IPS-18a (cell line): ENCODE measurements around the gene CAMK2B.

Source experiments
- H3K27ac ChIP-seq: one replicate; pipeline ENCODE4 v1.5.1; 2013; ENCODE audit warnings: low read length
- H3K27me3 ChIP-seq: one replicate; pipeline ENCODE4 v1.6.1; 2013; ENCODE audit warnings: mild to moderate bottlenecking, low read length; ENCODE audit not compliant: control insufficient read depth, insufficient read depth
- H3K36me3 ChIP-seq: one replicate; pipeline ENCODE4 v1.6.1; 2013; ENCODE audit warnings: low read depth, low read length; ENCODE audit not compliant: control insufficient read depth
- H3K4me1 ChIP-seq: one replicate; pipeline ENCODE4 v1.6.1; 2013; ENCODE audit warnings: low read depth, low read length; ENCODE audit not compliant: control insufficient read depth
- H3K4me3 ChIP-seq: one replicate; pipeline ENCODE4 v1.5.1; 2013; ENCODE audit warnings: low read length
- H3K9ac ChIP-seq: one replicate; pipeline ENCODE4 v1.6.1; 2013; ENCODE audit warnings: mild to moderate bottlenecking, low read length, moderate library complexity
- H3K9me3 ChIP-seq: one replicate; pipeline ENCODE4 v1.6.1; 2013; ENCODE audit warnings: low read depth, low read length; ENCODE audit not compliant: control insufficient read depth

CAMK2B gene

GRCh38 chr7:44315301-44315903 is 10.0 kb downstream of the CAMK2B start:
- Histone ChIP-seq H3K9me3 (no peaks in the 10 kb centered on the region), H3K4me1 (no peaks in the 10 kb centered on the region), H3K4me3 (no peak overlapping the region), H3K27ac (no peak overlapping the region), H3K36me3 (no peaks in the 10 kb centered on the region), H3K9ac (no peak overlapping the region), H3K27me3 (peaks cover 16% of the 10 kb centered on the region)

GRCh38 chr7:44313621-44314031 is 11.8 kb downstream of the CAMK2B start:
- no peaks in the 10 kb centered on the region for H3K36me3 ChIP-seq
- H3K4me1 ChIP-seq, result no peaks in the 10 kb centered on the region
- peaks cover 34% of the 10 kb centered on the region for H3K27me3 ChIP-seq
- no peak overlapping the region for H3K27ac ChIP-seq
- H3K9ac ChIP-seq, result no peak overlapping the region
- H3K9me3 ChIP-seq, result no peaks in the 10 kb centered on the region
- no peak overlapping the region for H3K4me3 ChIP-seq

- no peak overlapping the region for H3K4me3 ChIP-seq
- H3K27ac ChIP-seq, result no peak overlapping the region
- H3K9me3 ChIP-seq, result no peaks in the 10 kb centered on the region
- H3K4me1 ChIP-seq, result no peaks in the 10 kb centered on the region
- no peak overlapping the region for H3K9ac ChIP-seq
- H3K36me3 ChIP-seq, result no peaks in the 10 kb centered on the region
- H3K27me3 ChIP-seq, result peaks cover 40% of the 10 kb centered on the region
Observed at GRCh38 chr7:44313016-44313415, 12.4 kb downstream of the CAMK2B start.

DNA sequence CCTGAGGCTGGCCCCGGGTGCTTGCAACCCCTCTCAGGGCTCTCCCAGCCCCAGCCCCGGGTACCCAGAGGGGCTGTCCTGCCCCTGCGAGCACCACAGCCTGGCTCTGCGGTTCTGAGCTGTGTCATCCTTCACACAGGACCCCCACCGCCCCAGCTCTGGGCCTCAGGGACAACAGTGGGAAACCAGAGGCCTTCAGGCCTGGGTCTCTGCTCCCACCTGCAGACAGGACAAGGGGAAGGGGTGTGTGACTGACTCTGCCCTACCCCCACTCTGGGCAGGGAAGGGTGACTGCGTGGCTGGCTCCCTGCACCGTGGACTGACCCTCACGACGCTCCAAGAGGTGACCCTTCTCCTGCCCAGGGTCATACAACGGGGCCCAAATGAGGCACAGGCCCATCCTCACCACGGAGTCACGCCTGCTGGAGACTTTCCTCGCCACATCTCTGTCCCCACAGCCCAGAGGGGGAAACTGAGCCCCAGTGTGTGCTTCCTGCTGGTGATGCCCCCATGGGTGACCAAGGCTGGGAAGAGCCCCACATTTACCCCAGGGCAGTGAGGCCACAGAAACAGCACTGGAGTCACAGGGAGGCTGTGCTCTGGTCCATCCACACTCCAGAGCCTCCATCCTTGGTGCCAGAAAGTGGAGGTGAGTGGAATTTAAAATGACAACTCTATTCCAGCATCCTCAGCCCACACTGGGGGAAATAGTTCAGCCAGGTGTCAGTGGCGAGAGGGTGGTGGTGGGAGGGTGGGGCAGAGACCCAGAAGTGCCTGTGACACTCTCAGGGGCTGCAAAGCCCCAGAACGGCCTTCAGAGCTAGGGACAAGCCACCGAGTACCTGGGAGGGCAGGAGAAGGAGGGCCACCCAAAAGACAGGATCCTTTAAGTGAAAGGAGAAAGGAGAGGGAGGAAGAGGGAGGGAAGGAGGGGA is 13.6 kb downstream of the CAMK2B start:
- Histone ChIP-seq H3K27me3 (peaks cover 43% of the 10 kb centered on the region), H3K27ac (no peak overlapping the region)

DNA sequence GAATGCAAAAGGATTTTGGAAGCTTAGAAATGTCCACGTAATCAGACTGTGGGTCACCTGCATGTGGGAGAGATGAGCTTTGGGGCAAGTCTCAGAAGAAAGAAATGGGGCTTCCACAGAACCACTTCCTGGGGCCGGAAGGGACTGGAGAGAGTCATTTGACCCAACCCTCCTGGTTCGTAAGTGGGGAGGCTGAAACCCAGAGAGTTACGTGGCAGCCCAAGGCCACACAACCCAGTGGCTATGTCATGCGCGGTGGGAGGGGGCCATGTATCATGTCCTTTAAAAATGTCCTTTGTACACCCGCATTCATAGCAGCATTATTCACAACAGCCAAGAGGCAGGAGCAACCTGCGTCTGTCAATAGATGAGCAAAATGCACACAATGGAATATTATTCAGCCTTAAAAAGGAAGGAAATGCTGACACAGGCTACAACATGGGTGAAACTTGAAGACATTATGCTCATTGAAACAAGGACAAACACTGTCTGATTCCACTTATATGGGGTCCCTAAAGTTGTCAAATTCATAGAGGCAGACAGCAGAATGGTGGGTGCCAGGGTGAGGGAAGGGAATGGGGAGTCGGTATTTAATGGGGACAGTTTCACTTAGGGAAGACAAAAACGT is 15.1 kb downstream of the CAMK2B start:
- Histone ChIP-seq H3K4me3 (peak overlapping the region; percentile 57), H3K27me3 (peaks cover 43% of the 10 kb centered on the region), H3K9ac (no peak overlapping the region), H3K4me1 (no peaks in the 10 kb centered on the region), H3K9me3 (no peaks in the 10 kb centered on the region), H3K36me3 (no peaks in the 10 kb centered on the region), H3K27ac (no peak overlapping the region)

More for the DNA sequence above, 13.6 kb downstream of the CAMK2B start:
- H3K4me3 ChIP-seq, result no peak overlapping the region
- H3K4me1 ChIP-seq, result no peaks in the 10 kb centered on the region
- H3K9ac ChIP-seq, result no peak overlapping the region
- H3K36me3 ChIP-seq, result no peaks in the 10 kb centered on the region
- no peaks in the 10 kb centered on the region for H3K9me3 ChIP-seq

DNA sequence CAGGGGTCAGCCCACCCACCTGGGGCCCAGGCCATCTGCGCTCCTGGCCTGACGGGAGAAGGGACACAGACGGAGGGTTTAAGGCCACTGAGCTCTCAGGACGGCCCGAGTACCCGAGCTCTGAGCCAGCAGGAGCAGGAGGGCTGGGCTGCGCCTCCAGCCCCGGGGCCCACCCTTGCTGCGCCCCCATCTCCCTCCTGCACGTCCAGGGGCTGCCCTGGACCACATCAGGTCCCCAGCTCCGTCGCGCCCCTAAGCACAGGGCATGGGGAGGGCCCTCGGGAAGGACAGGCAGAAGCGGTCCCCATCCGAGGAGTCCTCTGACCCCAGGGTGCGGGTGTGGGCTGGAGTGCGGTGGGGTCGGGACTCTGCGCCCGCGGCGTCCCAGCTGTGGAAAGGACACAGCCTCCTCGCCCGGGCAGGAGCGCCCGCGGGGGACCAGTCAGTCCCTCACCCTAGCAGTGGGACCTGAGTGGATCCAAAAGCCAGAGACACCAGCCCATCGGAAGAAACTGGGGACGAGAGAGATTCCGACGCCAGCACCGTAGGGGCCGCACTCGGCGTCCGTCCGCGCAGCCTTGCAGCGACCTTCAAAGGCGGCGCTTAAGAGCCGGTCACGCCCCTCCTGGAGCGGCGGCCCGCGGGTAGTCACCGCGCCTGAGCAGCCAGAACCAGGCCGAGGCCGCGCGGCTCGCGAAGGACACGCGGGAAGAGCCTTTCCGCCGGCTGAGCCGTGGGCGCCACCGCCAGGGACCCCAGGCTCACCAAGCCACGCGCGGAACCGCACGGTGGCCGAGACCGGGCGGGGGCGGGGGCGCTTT is 15.9 kb downstream of the CAMK2B start:
- Histone ChIP-seq H3K4me1 (no peaks in the 10 kb centered on the region), H3K36me3 (no peaks in the 10 kb centered on the region), H3K9me3 (no peaks in the 10 kb centered on the region), H3K9ac (no peak overlapping the region), H3K27ac (no peak overlapping the region), H3K27me3 (peaks cover 43% of the 10 kb centered on the region), H3K4me3 (peak overlapping the region; percentile 57)

- no peak overlapping the region for H3K4me3 ChIP-seq
- H3K27ac ChIP-seq, result no peak overlapping the region
- no peaks in the 10 kb centered on the region for H3K4me1 ChIP-seq
- no peaks in the 10 kb centered on the region for H3K36me3 ChIP-seq
- no peaks in the 10 kb centered on the region for H3K9me3 ChIP-seq
- H3K27me3 ChIP-seq, result peaks cover 43% of the 10 kb centered on the region
- H3K9ac ChIP-seq, result no peak overlapping the region
Observed at GRCh38 chr7:44308596-44309270, 16.7 kb downstream of the CAMK2B start.

DNA sequence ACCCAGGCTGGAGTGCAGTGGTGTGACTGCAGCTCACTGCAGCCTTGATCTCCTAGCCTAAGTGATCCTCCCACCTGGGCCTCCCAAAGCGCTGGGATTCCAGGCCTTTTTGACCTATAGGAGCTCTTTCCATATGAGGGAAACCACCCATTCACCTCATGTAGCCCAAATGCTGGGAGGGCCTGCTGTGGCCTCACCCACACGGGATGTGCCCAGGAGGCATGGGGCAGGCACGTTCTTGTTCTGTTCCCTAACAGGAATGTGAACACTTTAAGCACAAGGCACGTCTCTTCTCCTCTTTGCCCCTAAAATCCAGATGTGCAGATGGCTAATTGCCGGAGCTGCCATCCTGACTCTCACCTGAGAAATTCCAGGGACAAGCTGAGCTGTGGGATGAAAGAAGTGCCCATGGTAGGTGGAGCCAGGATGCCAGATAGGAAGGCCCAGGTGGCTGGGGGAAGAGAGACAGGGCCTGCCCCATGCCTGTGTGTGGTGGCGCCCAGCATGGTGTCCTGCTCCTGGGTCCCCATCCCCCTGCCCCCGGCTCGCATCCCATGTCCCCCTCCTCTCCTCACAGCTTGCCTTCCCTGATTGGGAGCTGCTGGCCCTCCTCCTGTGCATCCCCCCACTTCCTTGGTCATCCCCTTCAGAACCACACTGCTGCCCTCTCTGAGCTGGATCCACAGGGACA is 17.3 kb downstream of the CAMK2B start:
- Histone ChIP-seq H3K9ac (no peak overlapping the region), H3K27me3 (peaks cover 43% of the 10 kb centered on the region), H3K36me3 (no peaks in the 10 kb centered on the region), H3K9me3 (no peaks in the 10 kb centered on the region), H3K27ac (no peak overlapping the region), H3K4me1 (no peaks in the 10 kb centered on the region), H3K4me3 (no peak overlapping the region)

GRCh38 chr7:44307301-44307900 is 18.0 kb downstream of the CAMK2B start:
- H3K27ac ChIP-seq, result no peak overlapping the region
- H3K4me3 ChIP-seq, result no peak overlapping the region
- peaks cover 43% of the 10 kb centered on the region for H3K27me3 ChIP-seq
- no peaks in the 10 kb centered on the region for H3K9me3 ChIP-seq
- no peaks in the 10 kb centered on the region for H3K4me1 ChIP-seq
- H3K36me3 ChIP-seq, result no peaks in the 10 kb centered on the region
- H3K9ac ChIP-seq, result no peak overlapping the region

GRCh38 chr7:44306606-44307005 is 18.8 kb downstream of the CAMK2B start:
- peaks cover 39% of the 10 kb centered on the region for H3K27me3 ChIP-seq
- H3K9me3 ChIP-seq, result no peaks in the 10 kb centered on the region
- H3K4me3 ChIP-seq, result no peak overlapping the region
- H3K4me1 ChIP-seq, result no peaks in the 10 kb centered on the region
- H3K27ac ChIP-seq, result no peak overlapping the region
- no peak overlapping the region for H3K9ac ChIP-seq
- H3K36me3 ChIP-seq, result no peaks in the 10 kb centered on the region
